Endodermal cell (in vitro differentiated cells): ENCODE data around the gene CRTC1. TPM values are rescaled to one million over a fixed set of nuclear protein-coding genes. Genes with fewer than 3 reads are reported as not detected.

ENCODE experiments used
- DNase-seq: peaks from one replicate; pipeline ENCODE4 v3.0.0-alpha.2; 2017
- H3K27ac ChIP-seq: 2 replicates; pipeline ENCODE4 v1.5.1; 2013; ENCODE audit warnings: mild to moderate bottlenecking, low read depth, low read length, moderate library complexity
- H3K27me3 ChIP-seq: 2 replicates; pipeline ENCODE4 v1.6.1; 2013; ENCODE audit warnings: mild to moderate bottlenecking, low read length, moderate library complexity; ENCODE audit not compliant: insufficient read depth, control insufficient read depth, poor library complexity, severe bottlenecking
- H3K36me3 ChIP-seq: 2 replicates; pipeline ENCODE4 v1.7.0; 2013; ENCODE audit warnings: mild to moderate bottlenecking, low read length, moderate library complexity; ENCODE audit not compliant: control insufficient read depth, insufficient read depth
- H3K4me1 ChIP-seq: one replicate; pipeline ENCODE4 v1.7.0; 2013; ENCODE audit warnings: low read length; ENCODE audit not compliant: control insufficient read depth, insufficient read depth
- H3K4me3 ChIP-seq: 2 replicates; pipeline ENCODE4 v1.5.1; 2013; ENCODE audit warnings: mild to moderate bottlenecking, low read length, moderate library complexity
- H3K9ac ChIP-seq: 2 replicates; pipeline ENCODE4 v1.6.1; 2013; ENCODE audit warnings: mild to moderate bottlenecking, low read length, moderate library complexity; ENCODE audit not compliant: poor library complexity, severe bottlenecking; ENCODE audit errors: extremely low read depth
- H3K9me3 ChIP-seq: 2 replicates; pipeline ENCODE4 v1.6.1; 2013; ENCODE audit warnings: mild to moderate bottlenecking, low read length, moderate library complexity; ENCODE audit not compliant: control insufficient read depth
- H3K27ac Mint-ChIP-seq: 2 replicates; pipeline ENCODE4 v1.8.0; 2020; ENCODE audit warnings: mixed read lengths
- H3K27me3 Mint-ChIP-seq: 2 replicates; pipeline ENCODE4 v1.8.0; 2021; ENCODE audit warnings: mild to moderate bottlenecking, mixed read lengths; ENCODE audit not compliant: insufficient read depth
- H3K36me3 Mint-ChIP-seq: 2 replicates; pipeline ENCODE4 v1.8.0; 2020; ENCODE audit warnings: low read depth, mixed read lengths
- H3K4me1 Mint-ChIP-seq: 2 replicates; pipeline ENCODE4 v1.8.0; 2020; ENCODE audit warnings: mixed read lengths
- H3K4me3 Mint-ChIP-seq: 2 replicates; pipeline ENCODE4 v1.8.0; 2020; ENCODE audit warnings: mild to moderate bottlenecking, moderate library complexity, mixed read lengths
- H3K9me3 Mint-ChIP-seq: 2 replicates; pipeline ENCODE4 v1.8.0; 2020; ENCODE audit warnings: mild to moderate bottlenecking, mixed read lengths
- CTCF ChIP-seq: fragments of 200-600 bp; sonication (generic); conservative IDR thresholded peaks from 2 replicates; pipeline ENCODE4 v1.5.0; 2021; ENCODE audit warnings: antibody characterized with exemption, mild to moderate bottlenecking
- WGBS, 2 experiments: methylation state at CpG; one replicate each; pipeline versions ENCODE4 v1.1.5 to v1.1.7; 2013; ENCODE audit warnings: missing lambda C conversion rate in 2 of 2, mixed read lengths in 1 of 2; ENCODE audit not compliant: insufficient coverage in 1 of 2, insufficient read length in 1 of 2; 5-methylcytosine and 5-hydroxymethylcytosine counted together
- total RNA-seq, 2 donors: library from RNA; stranded (reverse); fragmentation: NEBNext Ultra II Directional in 1 of 2; extraction: Animal tissue kit (Norgen Biotek cat#: 25700) in 1 of 2; gene quantifications; 2 replicates in 1 of 2; 3 replicates in 1 of 2; pipeline ENCODE4 v1.2.1, GENCODE V29; 2021

The CRTC1 gene
- total RNA-seq, 2 donors from 2014 or later: 26.6 to 29.7 TPM

GRCh38 chr19:18671303-18672043 is 12.0 kb upstream of the CRTC1 start:
- Mint-ChIP-seq H3K36me3 (peaks cover 18% of the 10 kb centered on the region), H3K27me3 (no peaks in the 10 kb centered on the region), H3K9me3 (no peaks in the 10 kb centered on the region), H3K4me3 (no peak overlapping the region), H3K4me1 (no peaks in the 10 kb centered on the region), H3K27ac (no peak overlapping the region)
- Histone ChIP-seq H3K4me1 (no peaks in the 10 kb centered on the region), H3K27me3 (no peaks in the 10 kb centered on the region), H3K4me3 (no peak overlapping the region), H3K9me3 (no peaks in the 10 kb centered on the region), H3K36me3 (no peaks in the 10 kb centered on the region), H3K9ac (no peak overlapping the region), H3K27ac (no peak overlapping the region)
- TF ChIP-seq CTCF: no peak
- no peak for DNase-seq
- WGBS, 2 experiments: 94 to 96% methylated on average over 14 to 35 of the region's 35 CpGs

- no peak overlapping the region for H3K27ac Mint-ChIP-seq
- H3K4me3 ChIP-seq: no peak overlapping the region
- WGBS, 2 experiments: 92 to 94% methylated on average over 16 to 24 of the region's 24 CpGs
- no peaks in the 10 kb centered on the region for H3K36me3 ChIP-seq
- no peak overlapping the region for H3K9ac ChIP-seq
- no peak for DNase-seq
- no peaks in the 10 kb centered on the region for H3K4me1 ChIP-seq
- no peaks in the 10 kb centered on the region for H3K9me3 ChIP-seq
- H3K27me3 Mint-ChIP-seq: no peaks in the 10 kb centered on the region
- peaks cover 18% of the 10 kb centered on the region for H3K36me3 Mint-ChIP-seq
- H3K4me1 Mint-ChIP-seq: no peaks in the 10 kb centered on the region
- no peak for TF ChIP-seq CTCF
- no peak overlapping the region for H3K4me3 Mint-ChIP-seq
- H3K27me3 ChIP-seq: no peaks in the 10 kb centered on the region
- no peaks in the 10 kb centered on the region for H3K9me3 Mint-ChIP-seq
- H3K27ac ChIP-seq: no peak overlapping the region
Measured at GRCh38 chr19:18672044-18672451, 11.4 kb upstream of the CRTC1 start.

- WGBS, 2 experiments: 85 to 86% methylated on average over 9 to 13 of the region's 13 CpGs
- Histone ChIP-seq H3K9me3 (no peaks in the 10 kb centered on the region), H3K27ac (no peak overlapping the region), H3K27me3 (no peaks in the 10 kb centered on the region), H3K4me3 (no peak overlapping the region), H3K36me3 (no peaks in the 10 kb centered on the region), H3K4me1 (no peaks in the 10 kb centered on the region), H3K9ac (no peak overlapping the region)
- no peaks in the 10 kb centered on the region for H3K9me3 Mint-ChIP-seq
- peak; percentile 63 for TF ChIP-seq CTCF
- H3K27ac Mint-ChIP-seq: peak overlapping the region; percentile 61
- H3K27me3 Mint-ChIP-seq: no peaks in the 10 kb centered on the region
- no peak overlapping the region for H3K4me3 Mint-ChIP-seq
- H3K36me3 Mint-ChIP-seq: peaks cover 13% of the 10 kb centered on the region
- no peaks in the 10 kb centered on the region for H3K4me1 Mint-ChIP-seq
- no peak for DNase-seq
Measured at GRCh38 chr19:18672606-18673337, 10.7 kb upstream of the CRTC1 start.
